ENCODE results near the gene PROSER3.

DNA sequence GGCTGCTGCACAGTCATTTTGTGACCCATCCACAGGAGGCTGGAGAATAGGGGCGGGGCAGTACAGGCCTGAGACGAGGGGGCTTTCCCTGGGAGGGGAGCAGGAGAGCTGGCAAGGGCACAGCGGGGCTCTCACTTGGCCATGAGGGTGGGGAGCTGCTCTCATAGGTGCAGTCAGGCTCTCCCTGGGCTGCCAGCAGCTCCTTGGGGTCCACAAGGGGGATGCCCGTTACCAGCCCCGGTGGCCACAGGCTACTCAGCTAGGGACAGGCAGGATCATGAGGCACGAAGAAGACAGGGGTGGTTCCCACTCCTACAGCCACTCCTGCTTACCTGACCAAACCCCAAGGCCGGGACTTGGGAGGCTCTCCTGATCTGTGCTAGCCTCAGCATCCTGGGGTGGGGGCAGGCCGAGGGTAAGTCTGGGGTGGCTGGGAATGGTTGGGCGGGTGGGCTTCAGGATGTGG is 33.9 kb downstream of the PROSER3 start:
- TF ChIP-seq, protein P1, sequence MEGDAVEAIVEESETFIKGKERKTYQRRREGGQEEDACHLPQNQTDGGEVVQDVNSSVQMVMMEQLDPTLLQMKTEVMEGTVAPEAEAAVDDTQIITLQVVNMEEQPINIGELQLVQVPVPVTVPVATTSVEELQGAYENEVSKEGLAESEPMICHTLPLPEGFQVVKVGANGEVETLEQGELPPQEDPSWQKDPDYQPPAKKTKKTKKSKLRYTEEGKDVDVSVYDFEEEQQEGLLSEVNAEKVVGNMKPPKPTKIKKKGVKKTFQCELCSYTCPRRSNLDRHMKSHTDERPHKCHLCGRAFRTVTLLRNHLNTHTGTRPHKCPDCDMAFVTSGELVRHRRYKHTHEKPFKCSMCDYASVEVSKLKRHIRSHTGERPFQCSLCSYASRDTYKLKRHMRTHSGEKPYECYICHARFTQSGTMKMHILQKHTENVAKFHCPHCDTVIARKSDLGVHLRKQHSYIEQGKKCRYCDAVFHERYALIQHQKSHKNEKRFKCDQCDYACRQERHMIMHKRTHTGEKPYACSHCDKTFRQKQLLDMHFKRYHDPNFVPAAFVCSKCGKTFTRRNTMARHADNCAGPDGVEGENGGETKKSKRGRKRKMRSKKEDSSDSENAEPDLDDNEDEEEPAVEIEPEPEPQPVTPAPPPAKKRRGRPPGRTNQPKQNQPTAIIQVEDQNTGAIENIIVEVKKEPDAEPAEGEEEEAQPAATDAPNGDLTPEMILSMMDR (IDR thresholded peaks at IDR 0.05), result no peak
- no peak for TF ChIP-seq EP300 (IDR thresholded peaks at IDR 0.05)
- TF ChIP-seq POLR2AphosphoS5 (IDR thresholded peaks at IDR 0.05), result no peak
- no peak for TF ChIP-seq POLR2A (IDR thresholded peaks at IDR 0.05)

Measured in gastroesophageal sphincter (tissue), 3 donors.